ENCODE measurements around the gene EML4. TPM values are rescaled to one million over a fixed set of nuclear protein-coding genes. Genes with fewer than 3 reads are reported as not detected.

Gene EML4
- total and polyA plus RNA-seq, 2 of the 13 experiments (the other 11 are each of a cell fraction or from before 2014, with no cell fraction given) = 243 to 476 TPM

DNA sequence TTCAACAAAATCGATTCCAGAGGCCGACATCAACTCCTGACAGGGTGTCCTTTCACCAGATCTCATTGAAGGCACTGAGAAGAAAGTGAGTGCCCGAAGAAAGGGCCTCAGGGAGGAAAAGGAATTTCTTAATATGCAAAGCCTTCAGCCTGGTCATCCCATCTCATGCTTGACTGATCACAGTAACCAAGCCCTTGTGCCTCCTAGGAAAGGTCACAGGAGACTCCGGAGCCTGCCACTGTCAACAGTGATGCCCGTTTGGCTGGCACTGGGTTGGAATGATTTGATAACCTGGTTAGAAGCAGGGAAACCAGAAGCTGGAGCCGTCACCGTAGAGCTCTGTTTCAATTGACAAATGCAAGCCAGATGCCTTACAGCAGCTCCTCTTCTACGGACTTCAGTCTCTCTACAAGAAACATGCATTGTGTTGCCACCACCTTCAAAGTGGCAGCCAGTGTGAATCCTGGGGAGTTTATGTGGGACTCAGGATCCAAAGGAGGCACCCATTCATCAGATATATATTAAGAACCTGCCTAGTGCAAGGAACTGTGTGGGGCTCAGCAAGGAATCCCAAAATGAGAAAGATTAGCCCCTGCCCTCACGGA, 167.3 kb downstream of the EML4 start:
- no peaks in the 10 kb centered on the region for H3K79me2 ChIP-seq (ENCODE audit: insufficient read depth, low read length)
- intact Hi-C loops (cut with micrococcal nuclease; ENCODE audit: unreplicated experiment) = no loop called here
- H3K4me2 ChIP-seq (ENCODE audit: low read depth, low read length) = no peak overlapping the region
- no peaks in the 10 kb centered on the region for H3K27me3 ChIP-seq (ENCODE audit: control insufficient read depth in 1 of 2, insufficient read depth in 2 of 2, low read length in 2 of 2)
- no peaks in the 10 kb centered on the region for H3K9me3 ChIP-seq (ENCODE audit: low read length)
- H3K27ac ChIP-seq (ENCODE audit: extremely low read length, insufficient read depth, low read length) = no peak overlapping the region
- peaks cover 13 to 27% of the 10 kb centered on the region in 2 experiments for H3K36me3 ChIP-seq (replicated peaks in 1 of 2; ENCODE audit: control insufficient read depth in 1 of 2, insufficient read depth in 2 of 2, low read length in 2 of 2)
- H4K20me1 ChIP-seq (ENCODE audit: insufficient read depth, low read length) = peaks cover 76% of the 10 kb centered on the region
- in situ Hi-C loops (cut with HindIII; ENCODE audit: extremely low pct_ligation_motif_present, low pct_unique_long_range_greater_than_20kb) = no loop called here
- FAIRE-seq (no peak), ATAC-seq (no peak), DNase-seq (ENCODE audit: low spot score) (no peak)
- over 99% methylated on average over 7 of the region's 9 CpGs for WGBS (ENCODE audit: low lambda C conversion rate)
- BruUV-seq (replicated peaks) = no TSS peak
- peaks cover 7% of the 10 kb centered on the region for H3K4me1 ChIP-seq (ENCODE audit: insufficient read depth, low read length)
- CTCF ChIA-PET (ENCODE audit: low intra/inter-chr PET ratio, low total read pairs) = no interaction called here
- no peak overlapping the region for H3K4me3 ChIP-seq (replicated peaks in 1 of 3; ENCODE audit: insufficient read depth in 1 of 3, low read depth in 2 of 3, low read length in 3 of 3)
- H2AFZ ChIP-seq (ENCODE audit: low read length) = no peak overlapping the region
- H3K9ac ChIP-seq (ENCODE audit: insufficient read depth, low read depth, low read length) = no peak overlapping the region
- POLR2A ChIA-PET = no interaction called here
- TF ChIP-seq, protein P1, sequence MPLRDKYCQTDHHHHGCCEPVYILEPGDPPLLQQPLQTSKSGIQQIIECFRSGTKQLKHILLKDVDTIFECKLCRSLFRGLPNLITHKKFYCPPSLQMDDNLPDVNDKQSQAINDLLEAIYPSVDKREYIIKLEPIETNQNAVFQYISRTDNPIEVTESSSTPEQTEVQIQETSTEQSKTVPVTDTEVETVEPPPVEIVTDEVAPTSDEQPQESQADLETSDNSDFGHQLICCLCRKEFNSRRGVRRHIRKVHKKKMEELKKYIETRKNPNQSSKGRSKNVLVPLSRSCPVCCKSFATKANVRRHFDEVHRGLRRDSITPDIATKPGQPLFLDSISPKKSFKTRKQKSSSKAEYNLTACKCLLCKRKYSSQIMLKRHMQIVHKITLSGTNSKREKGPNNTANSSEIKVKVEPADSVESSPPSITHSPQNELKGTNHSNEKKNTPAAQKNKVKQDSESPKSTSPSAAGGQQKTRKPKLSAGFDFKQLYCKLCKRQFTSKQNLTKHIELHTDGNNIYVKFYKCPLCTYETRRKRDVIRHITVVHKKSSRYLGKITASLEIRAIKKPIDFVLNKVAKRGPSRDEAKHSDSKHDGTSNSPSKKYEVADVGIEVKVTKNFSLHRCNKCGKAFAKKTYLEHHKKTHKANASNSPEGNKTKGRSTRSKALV (CRISPR knock-in tag; IDR thresholded peaks at IDR 0.05) = 0 out of 2 replicates have a peak, but pooled peaks have one; percentile 14
- peak; percentile 47; the same call in 1 of the 2 replicates for TF ChIP-seq ZNF558 (CRISPR knock-in tag; IDR thresholded peaks at IDR 0.05; ENCODE audit: borderline replicate concordance)
- 0 out of 2 replicates have a peak, but pooled peaks have one; percentile 74 for TF ChIP-seq SSRP1 (CRISPR knock-in tag; IDR thresholded peaks at IDR 0.05)
- peak; percentile 52; the same call in 1 of the 2 replicates for TF ChIP-seq ZNF841 (CRISPR knock-in tag; IDR thresholded peaks at IDR 0.05; ENCODE audit: borderline replicate concordance)
- TF ChIP-seq NCOA2 (CRISPR knock-in tag; IDR thresholded peaks at IDR 0.05) = peak; percentile 30; the same call in 1 of the 2 replicates
- peak; percentile 57 for TF ChIP-seq IKZF5 (CRISPR knock-in tag; IDR thresholded peaks at IDR 0.05)
- TF ChIP-seq KDM2A (CRISPR knock-in tag; IDR thresholded peaks at IDR 0.05; ENCODE audit: borderline replicate concordance, low read depth) = 0 out of 2 replicates have a peak, but pooled peaks have one; percentile 33
- 0 out of 2 replicates have a peak, but pooled peaks have one; percentile 18 for TF ChIP-seq ZNF740 (CRISPR knock-in tag; IDR thresholded peaks at IDR 0.05)
- no peak for TF ChIP-seq ETS1 (CRISPR knock-in tag; IDR thresholded peaks at IDR 0.05)
- 0 out of 2 replicates have a peak, but pooled peaks have one; percentile 65 for TF ChIP-seq TGIF2 (CRISPR knock-in tag; IDR thresholded peaks at IDR 0.05)
- TF ChIP-seq POLR2G (IDR thresholded peaks at IDR 0.05; ENCODE audit: low read depth, low read length) = peak; percentile 48
- TF ChIP-seq NR1H2 (CRISPR knock-in tag; IDR thresholded peaks at IDR 0.05; ENCODE audit: borderline replicate concordance, low read depth) = no peak
- 0 out of 2 replicates have a peak, but pooled peaks have one; percentile 1 for TF ChIP-seq SAP130 (CRISPR knock-in tag; IDR thresholded peaks at IDR 0.05; ENCODE audit: low read depth)
- peak; percentile 70; the same call in 1 of the 2 replicates for TF ChIP-seq SNAI1 (CRISPR knock-in tag; IDR thresholded peaks at IDR 0.05; ENCODE audit: borderline replicate concordance)
- peak; percentile 98 for TF ChIP-seq RBM22 (optimal IDR thresholded peaks at IDR 0.05; ENCODE audit: low read length)
- peak; percentile 10 for TF ChIP-seq TEAD3 (CRISPR knock-in tag; optimal IDR thresholded peaks at IDR 0.05; ENCODE audit: borderline replicate concordance)
- 0 out of 2 replicates have a peak, but pooled peaks have one; percentile 45 for TF ChIP-seq HOXA9 (CRISPR knock-in tag; IDR thresholded peaks at IDR 0.05; ENCODE audit: borderline replicate concordance)
- TF ChIP-seq ARNT2 (CRISPR knock-in tag; IDR thresholded peaks at IDR 0.05; ENCODE audit: low read depth) = 0 out of 2 replicates have a peak, but pooled peaks have one; percentile 38
- TF ChIP-seq MEIS2 (CRISPR knock-in tag; IDR thresholded peaks at IDR 0.05) = peak; percentile 43; the same call in 1 of the 2 replicates
- no peak for TF ChIP-seq ZNF761 (CRISPR knock-in tag; conservative IDR thresholded peaks at IDR 0.05)
- TF ChIP-seq ZFP37 (CRISPR knock-in tag; IDR thresholded peaks at IDR 0.05; ENCODE audit: borderline replicate concordance) = 0 out of 2 replicates have a peak, but pooled peaks have one; percentile 43

All from HepG2 (cell line).